GM19193 (cell line): ENCODE results near the gene PRTG.

Experiments used
- POLR2A ChIP-seq: IDR thresholded peaks from 4 replicates; pipeline ENCODE4 v1.6.1; 2011; ENCODE audit not compliant: insufficient read depth, insufficient read length; ENCODE audit errors: extremely low read depth

The PRTG gene

GRCh38 chr15:55681631-55682030 is 61.3 kb downstream of the PRTG start:
- no peak for TF ChIP-seq POLR2A

- TF ChIP-seq POLR2A = no peak
Measured at GRCh38 chr15:55676507-55676906, 66.4 kb downstream of the PRTG start.

GRCh38 chr15:55673287-55673686 is 69.7 kb downstream of the PRTG start:
- TF ChIP-seq POLR2A = no peak

DNA sequence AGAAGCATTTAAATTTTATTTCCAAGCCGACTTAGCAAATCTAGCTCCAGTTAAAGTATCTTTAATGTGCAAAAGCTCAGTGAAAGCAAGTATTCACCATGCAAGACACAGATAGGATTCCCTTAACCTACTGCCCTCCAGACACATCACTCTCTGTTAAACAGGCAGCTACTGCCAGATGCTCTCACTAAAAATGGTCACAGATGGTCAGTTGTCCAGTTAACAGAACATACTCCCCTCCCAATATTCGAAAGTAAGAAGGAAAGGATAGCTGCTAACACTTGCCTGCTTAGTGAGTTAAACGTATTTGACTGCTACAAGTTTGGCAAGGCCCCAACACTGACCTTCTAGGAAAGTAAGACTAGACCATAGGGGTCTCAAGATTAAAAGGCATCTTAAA is 73.7 kb downstream of the PRTG start:
- no peak for TF ChIP-seq POLR2A

GRCh38 chr15:55665605-55666227 is 77.2 kb downstream of the PRTG start:
- TF ChIP-seq POLR2A = no peak

DNA sequence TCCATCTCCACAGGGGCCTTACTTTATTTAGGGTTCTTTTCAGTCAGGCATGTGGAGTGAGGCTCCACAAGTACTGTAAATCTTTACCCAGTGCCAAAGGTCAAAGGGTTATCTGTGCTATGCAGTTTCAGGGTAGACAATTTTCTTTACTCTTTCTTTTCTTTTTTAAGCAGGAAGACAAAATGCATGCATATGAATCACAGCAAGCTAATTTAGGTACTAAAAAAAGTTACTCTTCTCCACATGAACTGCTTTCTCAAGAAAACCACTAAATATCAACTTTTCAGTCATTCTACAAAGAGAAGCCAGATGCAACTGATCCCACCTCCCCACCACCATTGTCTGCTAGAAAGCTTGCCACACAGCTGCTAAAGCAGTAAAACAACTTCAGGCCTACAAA is 81.5 kb downstream of the PRTG start:
- no peak for TF ChIP-seq POLR2A

GRCh38 chr15:55660153-55660552 is 82.8 kb downstream of the PRTG start:
- TF ChIP-seq POLR2A = no peak

DNA sequence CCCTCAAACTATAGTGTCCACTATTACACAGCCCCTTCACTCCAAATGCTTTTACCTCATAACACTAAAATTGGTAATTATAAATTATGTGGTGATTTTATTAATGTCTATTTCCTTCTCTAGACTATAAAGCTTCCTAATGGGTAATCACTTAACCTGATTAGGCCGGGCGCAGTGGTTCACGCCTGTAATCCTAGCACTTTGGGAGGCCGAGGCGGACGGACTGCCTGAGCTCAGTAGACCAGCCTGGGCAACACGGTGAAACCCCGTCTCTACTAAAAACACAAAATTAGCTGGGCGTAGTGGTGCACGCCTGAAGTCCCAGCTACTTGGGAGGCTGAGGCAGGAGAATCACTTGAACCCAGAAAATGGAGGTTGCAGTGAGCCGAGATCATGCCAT is 83.5 kb downstream of the PRTG start:
- TF ChIP-seq POLR2A = no peak

DNA sequence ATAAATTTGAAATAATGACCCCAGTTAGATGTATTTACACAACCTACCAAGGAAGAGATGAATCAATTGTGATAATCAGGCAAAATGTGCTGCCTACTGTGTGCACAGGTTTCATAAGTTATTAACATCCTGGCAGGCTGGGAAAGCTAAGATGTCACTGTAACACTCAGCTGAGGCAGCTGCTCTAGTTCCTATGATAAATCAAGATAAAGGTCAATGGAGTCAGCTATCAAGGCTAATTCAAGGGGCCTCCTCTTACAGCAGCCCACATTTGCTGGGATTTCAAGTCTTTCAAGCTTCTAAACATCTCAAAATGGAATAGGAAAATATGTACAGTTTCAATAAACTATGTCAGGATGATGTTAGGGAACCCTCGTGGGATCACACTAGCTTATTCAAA is 84.1 kb downstream of the PRTG start:
- TF ChIP-seq POLR2A = no peak

GRCh38 chr15:55654561-55655031 is 88.4 kb downstream of the PRTG start:
- no peak for TF ChIP-seq POLR2A

DNA sequence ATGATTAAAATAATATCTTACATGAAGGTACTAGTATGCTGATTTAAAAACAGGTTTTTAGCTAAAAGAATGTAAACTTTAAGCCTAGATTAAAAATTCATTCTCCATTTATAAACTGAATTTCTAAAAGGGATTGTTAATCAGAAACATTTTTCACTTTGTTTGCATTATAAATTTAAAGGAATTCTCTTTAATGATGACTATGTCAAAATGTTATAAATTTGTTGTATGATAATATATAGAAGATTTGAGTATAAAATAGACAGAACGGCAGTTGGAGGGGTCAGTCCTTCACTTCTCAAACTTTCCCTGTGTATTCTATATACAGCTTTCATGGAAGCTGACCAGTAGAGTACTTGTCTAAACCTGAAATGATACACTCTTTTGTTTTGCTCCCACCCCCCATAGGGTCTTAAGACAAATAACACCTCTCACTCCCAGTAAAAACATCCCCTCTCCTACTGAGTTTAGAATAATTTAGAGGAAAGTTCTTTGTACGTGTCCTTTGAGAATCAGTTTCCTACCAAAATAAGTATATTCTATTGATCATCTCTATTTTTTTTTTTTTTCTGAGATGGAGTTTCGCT is 90.0 kb downstream of the PRTG start:
- TF ChIP-seq POLR2A = no peak

DNA sequence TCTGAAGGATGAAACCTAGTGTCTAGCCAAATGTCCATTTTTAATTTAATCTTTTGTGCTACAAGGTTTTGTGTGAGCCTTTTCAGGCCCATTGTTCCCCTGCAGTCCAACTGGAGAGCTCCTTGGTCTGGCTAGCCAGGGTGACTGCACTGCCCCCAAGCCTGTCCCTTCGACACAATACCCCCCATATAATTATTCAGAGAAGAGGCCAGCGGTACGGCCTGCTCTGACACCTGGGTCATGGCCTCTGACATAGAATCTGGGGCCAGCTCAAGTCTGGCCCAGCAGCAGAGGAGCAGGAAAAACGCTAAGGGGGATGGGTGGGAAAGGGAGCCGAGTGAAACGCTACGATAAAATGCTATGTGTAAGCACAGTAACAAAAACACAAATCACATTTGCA is 90.6 kb downstream of the PRTG start:
- no peak for TF ChIP-seq POLR2A

DNA sequence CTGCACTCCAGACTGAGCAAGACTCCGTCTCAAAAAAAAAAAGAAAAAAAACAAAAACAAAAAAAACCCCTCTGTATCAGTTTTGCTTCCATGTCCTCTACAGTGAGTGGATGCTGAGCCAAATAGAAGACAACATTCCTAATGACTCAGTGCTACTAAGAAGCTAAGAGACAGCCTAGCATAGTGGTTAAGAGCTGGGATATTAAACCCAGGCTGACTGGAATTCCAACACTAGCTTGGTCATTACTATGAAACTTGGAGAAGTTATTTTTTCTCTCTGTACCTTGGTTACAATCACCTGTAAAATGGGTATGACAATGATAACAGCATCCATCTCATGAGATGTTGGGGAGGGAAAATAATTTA is 93.9 kb downstream of the PRTG start:
- TF ChIP-seq POLR2A = no peak

- TF ChIP-seq POLR2A = no peak
Measured at GRCh38 chr15:55638764-55639163, 104.2 kb downstream of the PRTG start.

GRCh38 chr15:55637086-55637485 is 105.9 kb downstream of the PRTG start:
- TF ChIP-seq POLR2A = no peak

DNA sequence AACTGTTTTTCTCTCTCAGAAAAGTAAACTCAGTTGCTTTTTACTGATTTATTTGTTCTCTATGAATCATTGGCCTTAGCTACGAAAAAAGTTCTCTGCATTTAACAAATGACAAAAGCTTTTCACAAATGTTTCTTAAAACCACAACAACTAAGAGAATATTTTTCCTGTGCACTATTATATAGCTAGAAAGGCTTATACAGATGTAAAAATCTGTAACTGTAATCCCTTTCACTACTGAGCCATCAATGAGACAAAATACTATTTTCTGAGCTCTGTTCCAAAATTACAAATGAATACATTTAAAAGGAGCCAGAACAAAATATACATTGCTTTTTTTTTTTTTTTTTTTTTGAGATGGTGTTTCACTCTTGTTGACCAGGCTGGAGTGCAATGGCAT is 109.2 kb downstream of the PRTG start:
- TF ChIP-seq POLR2A = no peak

DNA sequence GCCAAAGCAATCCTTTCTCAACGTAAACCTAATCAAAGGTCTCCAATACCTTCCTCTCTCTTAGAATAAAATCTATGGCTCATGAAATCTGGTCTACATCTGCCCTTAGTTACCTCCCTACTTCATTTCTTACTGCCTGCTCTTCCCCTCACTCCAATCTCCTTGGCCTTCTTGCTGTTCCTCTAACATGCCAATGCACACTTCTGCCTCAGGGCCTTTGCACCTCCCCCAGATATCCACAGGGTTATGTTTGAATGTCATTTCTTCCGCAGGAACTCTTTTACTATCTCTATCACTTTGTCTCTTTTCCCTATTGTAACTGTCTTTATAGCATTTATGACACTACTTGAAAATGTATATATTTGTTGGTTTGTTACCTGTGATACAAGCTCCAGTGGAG is 110.5 kb downstream of the PRTG start:
- no peak for TF ChIP-seq POLR2A
